ENCODE results near the gene TXNDC17. TPM values are rescaled to one million over a fixed set of nuclear protein-coding genes. Genes with fewer than 3 reads are reported as not detected.

TXNDC17 gene
- total RNA-seq, 1 experiment from 2014 or later: 137 TPM

DNA sequence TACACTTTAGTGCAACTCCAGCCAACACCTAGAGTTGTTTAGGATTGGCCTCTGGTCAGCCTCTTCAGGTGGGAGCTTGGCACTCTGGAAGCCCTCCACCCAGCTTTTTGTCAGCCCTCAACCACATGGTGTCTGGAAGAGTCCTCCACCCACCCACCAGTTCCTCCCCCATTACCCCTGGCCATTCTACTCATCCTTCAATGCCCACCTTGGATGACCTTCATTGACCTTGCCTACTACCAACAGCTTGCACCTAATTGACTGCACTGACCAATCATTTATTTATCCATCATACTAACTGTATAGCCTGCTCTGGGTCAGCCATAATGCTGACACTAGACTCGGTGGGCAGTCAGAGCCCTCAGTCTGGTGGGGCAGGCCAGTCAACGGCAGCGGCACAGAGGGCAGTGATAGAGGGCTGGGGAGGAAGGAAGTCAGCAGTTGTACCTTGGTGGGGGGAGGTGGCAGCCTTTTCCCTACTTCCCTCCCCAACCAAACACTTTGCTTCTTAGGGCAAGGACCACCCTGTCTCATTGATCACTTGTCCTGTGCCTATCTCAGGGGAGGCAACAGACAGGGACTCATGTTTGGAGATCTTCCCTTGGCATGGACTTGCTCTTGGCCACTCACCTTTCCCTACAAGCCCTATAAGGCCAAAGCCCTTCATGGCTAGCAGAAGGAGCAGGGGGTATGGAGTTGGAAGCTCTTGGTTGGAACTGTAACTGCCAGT, 43.0 kb downstream of the TXNDC17 start:
- H3K27ac ChIP-seq (ENCODE audit: low read length): no peak overlapping the region
- no peak overlapping the region for H3K4me3 ChIP-seq (ENCODE audit: low read depth in 2 of 2, low read length in 2 of 2)
- TF ChIP-seq, protein P1, sequence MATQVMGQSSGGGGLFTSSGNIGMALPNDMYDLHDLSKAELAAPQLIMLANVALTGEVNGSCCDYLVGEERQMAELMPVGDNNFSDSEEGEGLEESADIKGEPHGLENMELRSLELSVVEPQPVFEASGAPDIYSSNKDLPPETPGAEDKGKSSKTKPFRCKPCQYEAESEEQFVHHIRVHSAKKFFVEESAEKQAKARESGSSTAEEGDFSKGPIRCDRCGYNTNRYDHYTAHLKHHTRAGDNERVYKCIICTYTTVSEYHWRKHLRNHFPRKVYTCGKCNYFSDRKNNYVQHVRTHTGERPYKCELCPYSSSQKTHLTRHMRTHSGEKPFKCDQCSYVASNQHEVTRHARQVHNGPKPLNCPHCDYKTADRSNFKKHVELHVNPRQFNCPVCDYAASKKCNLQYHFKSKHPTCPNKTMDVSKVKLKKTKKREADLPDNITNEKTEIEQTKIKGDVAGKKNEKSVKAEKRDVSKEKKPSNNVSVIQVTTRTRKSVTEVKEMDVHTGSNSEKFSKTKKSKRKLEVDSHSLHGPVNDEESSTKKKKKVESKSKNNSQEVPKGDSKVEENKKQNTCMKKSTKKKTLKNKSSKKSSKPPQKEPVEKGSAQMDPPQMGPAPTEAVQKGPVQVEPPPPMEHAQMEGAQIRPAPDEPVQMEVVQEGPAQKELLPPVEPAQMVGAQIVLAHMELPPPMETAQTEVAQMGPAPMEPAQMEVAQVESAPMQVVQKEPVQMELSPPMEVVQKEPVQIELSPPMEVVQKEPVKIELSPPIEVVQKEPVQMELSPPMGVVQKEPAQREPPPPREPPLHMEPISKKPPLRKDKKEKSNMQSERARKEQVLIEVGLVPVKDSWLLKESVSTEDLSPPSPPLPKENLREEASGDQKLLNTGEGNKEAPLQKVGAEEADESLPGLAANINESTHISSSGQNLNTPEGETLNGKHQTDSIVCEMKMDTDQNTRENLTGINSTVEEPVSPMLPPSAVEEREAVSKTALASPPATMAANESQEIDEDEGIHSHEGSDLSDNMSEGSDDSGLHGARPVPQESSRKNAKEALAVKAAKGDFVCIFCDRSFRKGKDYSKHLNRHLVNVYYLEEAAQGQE (IDR thresholded peaks at IDR 0.05; ENCODE audit: insufficient read depth in 1 of 2, low read depth in 2 of 2, low read length in 1 of 2): no peak
- TF ChIP-seq TCF7L2 (IDR thresholded peaks at IDR 0.05; ENCODE audit: low read depth, low read length): no peak
- no peak for TF ChIP-seq SIN3A (IDR thresholded peaks at IDR 0.05; ENCODE audit: borderline replicate concordance, insufficient read depth, low read depth, low read length)
- TF ChIP-seq, protein P2, sequence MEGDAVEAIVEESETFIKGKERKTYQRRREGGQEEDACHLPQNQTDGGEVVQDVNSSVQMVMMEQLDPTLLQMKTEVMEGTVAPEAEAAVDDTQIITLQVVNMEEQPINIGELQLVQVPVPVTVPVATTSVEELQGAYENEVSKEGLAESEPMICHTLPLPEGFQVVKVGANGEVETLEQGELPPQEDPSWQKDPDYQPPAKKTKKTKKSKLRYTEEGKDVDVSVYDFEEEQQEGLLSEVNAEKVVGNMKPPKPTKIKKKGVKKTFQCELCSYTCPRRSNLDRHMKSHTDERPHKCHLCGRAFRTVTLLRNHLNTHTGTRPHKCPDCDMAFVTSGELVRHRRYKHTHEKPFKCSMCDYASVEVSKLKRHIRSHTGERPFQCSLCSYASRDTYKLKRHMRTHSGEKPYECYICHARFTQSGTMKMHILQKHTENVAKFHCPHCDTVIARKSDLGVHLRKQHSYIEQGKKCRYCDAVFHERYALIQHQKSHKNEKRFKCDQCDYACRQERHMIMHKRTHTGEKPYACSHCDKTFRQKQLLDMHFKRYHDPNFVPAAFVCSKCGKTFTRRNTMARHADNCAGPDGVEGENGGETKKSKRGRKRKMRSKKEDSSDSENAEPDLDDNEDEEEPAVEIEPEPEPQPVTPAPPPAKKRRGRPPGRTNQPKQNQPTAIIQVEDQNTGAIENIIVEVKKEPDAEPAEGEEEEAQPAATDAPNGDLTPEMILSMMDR (IDR thresholded peaks at IDR 0.05): no peak
- no peak for TF ChIP-seq POLR2AphosphoS5 (IDR thresholded peaks at IDR 0.05; ENCODE audit: low read depth, low read length)
- BruUV-seq (replicated peaks): no TSS peak
- in situ Hi-C loops (cut with HindIII; ENCODE audit: low pct_unique_long_range_greater_than_20kb, low sequenced_read_pairs): no loop called here
- H3K4me1 ChIP-seq (ENCODE audit: control insufficient read depth, insufficient read depth, low read length): no peaks in the 10 kb centered on the region
- POLR2A ChIA-PET: no interaction called here
- DNase-seq (ENCODE audit: low read depth, low spot score) (no peak), ATAC-seq (no peak)
- H3K9me3 ChIP-seq (ENCODE audit: control insufficient read depth, insufficient read depth, low read depth, low read length): no peaks in the 10 kb centered on the region
- H3K36me3 ChIP-seq (ENCODE audit: control insufficient read depth, insufficient read depth, low read length): no peaks in the 10 kb centered on the region
- intact Hi-C loops (cut with micrococcal nuclease; ENCODE audit: unreplicated experiment): no loop called here
- CTCF ChIA-PET: interaction anchor here (0.7 kb wide), 1 partner anchor 404 kb away, joined by 3 read pairs; no protein-coding TSS in a partner anchor
- peaks cover 3% of the 10 kb centered on the region for H3K27me3 ChIP-seq (ENCODE audit: control insufficient read depth, insufficient read depth, low read length)

DNA sequence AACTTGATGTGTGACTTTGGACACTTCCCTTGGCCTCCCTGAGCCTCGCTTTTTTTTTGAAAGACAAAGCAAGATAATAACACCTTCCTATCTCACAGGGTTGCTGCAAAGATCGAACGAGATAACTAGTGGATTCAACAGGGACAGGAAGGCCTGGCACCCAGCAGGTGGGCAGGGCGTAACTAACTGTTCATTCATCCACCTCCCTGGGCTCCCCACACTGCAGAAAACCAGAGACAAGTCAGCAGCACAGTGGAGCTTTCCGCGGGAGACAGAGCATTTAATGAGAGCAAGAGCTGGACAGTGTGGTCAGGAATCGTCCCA, 43.6 kb downstream of the TXNDC17 start:
- no TSS peak for BruUV-seq (replicated peaks)
- peaks cover 3% of the 10 kb centered on the region; the same call in 1 of the 2 replicates for H3K27me3 ChIP-seq (ENCODE audit: control insufficient read depth, insufficient read depth, low read length)
- no peak for TF ChIP-seq SIN3A (IDR thresholded peaks at IDR 0.05; ENCODE audit: borderline replicate concordance, insufficient read depth, low read depth, low read length)
- no peak for TF ChIP-seq TCF7L2 (IDR thresholded peaks at IDR 0.05; ENCODE audit: low read depth, low read length)
- no peak for TF ChIP-seq POLR2AphosphoS5 (IDR thresholded peaks at IDR 0.05; ENCODE audit: low read depth, low read length)
- TF ChIP-seq, protein P2 (IDR thresholded peaks at IDR 0.05): no peak
- TF ChIP-seq, protein P1 (IDR thresholded peaks at IDR 0.05; ENCODE audit: insufficient read depth in 1 of 2, low read depth in 2 of 2, low read length in 1 of 2): no peak
- no peaks in the 10 kb centered on the region for H3K36me3 ChIP-seq (ENCODE audit: control insufficient read depth, insufficient read depth, low read length)
- POLR2A ChIA-PET: no interaction called here
- in situ Hi-C loops (cut with HindIII; ENCODE audit: low pct_unique_long_range_greater_than_20kb, low sequenced_read_pairs) (no loop called here), intact Hi-C loops (cut with micrococcal nuclease; ENCODE audit: unreplicated experiment) (no loop called here)
- no peaks in the 10 kb centered on the region for H3K4me1 ChIP-seq (ENCODE audit: control insufficient read depth, insufficient read depth, low read length)
- CTCF ChIA-PET: no interaction called here
- DNase-seq (ENCODE audit: low read depth, low spot score): no peak
- no peaks in the 10 kb centered on the region for H3K9me3 ChIP-seq (ENCODE audit: control insufficient read depth, insufficient read depth, low read depth, low read length)
- no peak overlapping the region for H3K27ac ChIP-seq (ENCODE audit: low read length)
- no peak overlapping the region for H3K4me3 ChIP-seq (ENCODE audit: low read depth in 2 of 2, low read length in 2 of 2)
- no peak for ATAC-seq

Data from Panc1 (cell line).